GM12878 (cell line): ENCODE measurements around the gene TEX28. TPM values are rescaled to one million over a fixed set of nuclear protein-coding genes. Genes with fewer than 3 reads are reported as not detected.

Experiments
- ATAC-seq: fragments of 200-7000 bp; cut with Tn5 transposase; 3 replicates; pipeline ENCODE4 v1.9.1; 2020; ENCODE audit warnings: mild to moderate bottlenecking, moderate library complexity
- BruUV-seq: library from RNA; stranded (reverse); fragments of 400-500 nt; replicated peaks from 2 replicates; lab custom pipeline; 2021; lab: Mats Ljungman, UMichigan
- CTCF ChIA-PET: fragments of 300-600 bp; sonication (Branson Sonifier 250); formaldehyde crosslinking; extraction: SDS; loops from one replicate; lab custom pipeline; 2021; ENCODE audit warnings: inconsistent platforms; lab: Yijun Ruan, JAX
- POLR2A ChIA-PET: fragments of 350-600 bp; formaldehyde crosslinking; extraction: SDS; loops from one replicate; lab custom pipeline; 2021; ENCODE audit warnings: inconsistent platforms; lab: Charles Lee
- RAD21 ChIA-PET: fragments of 300-600 bp; sonication (Branson Sonifier 250); formaldehyde crosslinking; loops from one replicate; lab custom pipeline; 2023; ENCODE audit warnings: antibody characterized with exemption; ENCODE audit not compliant: unreplicated experiment; lab: Charles Lee
- SMC1A ChIA-PET: fragments of 300-600 bp; sonication (Branson Sonifier 250); formaldehyde crosslinking; loops from one replicate; lab custom pipeline; 2023; ENCODE audit not compliant: unreplicated experiment, uncharacterized antibody; lab: Charles Lee
- DNase-seq: peaks from one replicate; pipeline ENCODE4 v3.0.0-alpha.2; 2011; ENCODE audit warnings: low read depth, low spot score
- FAIRE-seq: peaks from 3 replicates; lab custom pipeline; 2011; peaks lifted over from hg19 to GRCh38; lab: Jason Lieb, UNC
- H2AFZ ChIP-seq: 2 replicates; pipeline ENCODE4 v1.6.0; 2011; ENCODE audit warnings: low read depth, low read length, control low read depth; ENCODE audit not compliant: control insufficient read depth
- H3K27ac ChIP-seq: 2 replicates; pipeline ENCODE4 v1.5.1; 2011; ENCODE audit warnings: control low read depth; ENCODE audit not compliant: control insufficient read depth, insufficient read depth
- H3K27me3 ChIP-seq, 2 experiments: replicated peaks in 1 of 2; 2 replicates each; pipeline versions ENCODE4 v1.6.0 to v1.6.1; 2011; ENCODE audit warnings: low read length in 1 of 2; ENCODE audit not compliant: control insufficient read depth in 2 of 2, insufficient read depth in 2 of 2
- H3K36me3 ChIP-seq, 2 experiments: 2 replicates each; pipeline ENCODE4 v1.5.1; 2011; ENCODE audit warnings: low read length in 1 of 2; ENCODE audit not compliant: control insufficient read depth in 2 of 2, insufficient read depth in 2 of 2
- H3K4me1 ChIP-seq: 2 replicates; pipeline ENCODE4 v1.6.1; 2011; ENCODE audit warnings: mild to moderate bottlenecking, low read length, moderate library complexity, mixed read lengths; ENCODE audit not compliant: control insufficient read depth, insufficient read depth
- H3K4me2 ChIP-seq: 2 replicates; pipeline ENCODE4 v1.6.0; 2011; ENCODE audit warnings: control low read depth; ENCODE audit not compliant: control insufficient read depth, insufficient read depth
- H3K4me3 ChIP-seq: fragments of 200-600 bp; sonication (generic); 2 replicates; pipeline ENCODE4 v1.5.1; 2016
- H3K79me2 ChIP-seq: 2 replicates; pipeline ENCODE4 v1.6.0; 2011; ENCODE audit warnings: low read length; ENCODE audit not compliant: control insufficient read depth, insufficient read depth
- H3K9ac ChIP-seq: 2 replicates; pipeline ENCODE4 v1.8.0; 2011; ENCODE audit warnings: low read length, control low read depth, mixed read lengths; ENCODE audit not compliant: control insufficient read depth, insufficient read depth
- H3K9me3 ChIP-seq: replicated peaks from 3 replicates; pipeline ENCODE4 v1.5.1; 2011; ENCODE audit warnings: mild to moderate bottlenecking, low read length; ENCODE audit not compliant: control insufficient read depth, insufficient read depth
- H4K20me1 ChIP-seq: 2 replicates; pipeline ENCODE4 v1.6.0; 2011; ENCODE audit not compliant: control insufficient read depth, insufficient read depth
- BACH1 ChIP-seq: fragments of 450-650 bp; IDR thresholded peaks from 2 replicates; pipeline ENCODE4 v1.6.1; 2017; ENCODE audit warnings: mild to moderate bottlenecking, borderline replicate concordance
- ETV6 ChIP-seq, 2 experiments: fragments of 450-650 bp in 1 of 2; IDR thresholded peaks in 1 of 2; conservative IDR thresholded peaks in 1 of 2; 2 replicates each; pipeline ENCODE4 v1.6.1; 2014; ENCODE audit warnings: antibody characterized with exemption in 1 of 2, borderline replicate concordance in 1 of 2, low read depth in 1 of 2, mild to moderate bottlenecking in 1 of 2, moderate library complexity in 1 of 2
- FOXM1 ChIP-seq: IDR thresholded peaks from 2 replicates; pipeline ENCODE4 v1.6.1; 2012; ENCODE audit warnings: low read depth, mild to moderate bottlenecking, inconsistent platforms, low read length, moderate library complexity
- NBN ChIP-seq: fragments of 450-650 bp; IDR thresholded peaks from 2 replicates; pipeline ENCODE4 v1.6.1; 2016
- NFIC ChIP-seq: IDR thresholded peaks from 2 replicates; pipeline ENCODE4 v1.6.1; 2012; ENCODE audit warnings: low read depth, mild to moderate bottlenecking, inconsistent platforms, low read length, moderate library complexity
- NFYA ChIP-seq: IDR thresholded peaks from 2 replicates; pipeline ENCODE4 v1.6.1; 2011; ENCODE audit warnings: low read depth, mild to moderate bottlenecking, low read length, improper control_type of control experiment, borderline replicate concordance
- NR2C1 ChIP-seq: fragments of 450-650 bp; IDR thresholded peaks from 2 replicates; pipeline ENCODE4 v1.6.1; 2017; ENCODE audit warnings: antibody characterized with exemption, mild to moderate bottlenecking, moderate library complexity
- PAX8 ChIP-seq: fragments of 450-650 bp; IDR thresholded peaks from 2 replicates; pipeline ENCODE4 v1.6.1; 2017; ENCODE audit warnings: mild to moderate bottlenecking, moderate library complexity
- POLR2AphosphoS5 ChIP-seq: IDR thresholded peaks from 2 replicates; pipeline ENCODE4 v1.6.1; 2011; ENCODE audit warnings: mild to moderate bottlenecking, low read length, inconsistent platforms
- RB1 ChIP-seq: fragments of 450-650 bp; formaldehyde crosslinking; IDR thresholded peaks from 2 replicates; pipeline ENCODE4 v1.6.1; 2017; ENCODE audit warnings: mild to moderate bottlenecking, borderline replicate concordance
- TBL1XR1 ChIP-seq: IDR thresholded peaks from 2 replicates; pipeline ENCODE4 v1.6.1; 2012; ENCODE audit warnings: low read depth, low read length, improper control_type of control experiment
- WRNIP1 ChIP-seq: IDR thresholded peaks from 2 replicates; pipeline ENCODE4 v1.6.1; 2011; ENCODE audit warnings: low read depth, low read length, improper control_type of control experiment, borderline replicate concordance
- ZNF622 ChIP-seq: fragments of 450-650 bp; IDR thresholded peaks from 2 replicates; pipeline ENCODE4 v1.6.1; 2017; ENCODE audit warnings: mild to moderate bottlenecking, inconsistent platforms
- WGBS: methylation state at CpG from one replicate; pipeline ENCODE4 v1.1.6; 2016; ENCODE audit warnings: low lambda C conversion rate; ENCODE audit not compliant: insufficient replicate concordance, insufficient coverage; ENCODE audit errors: missing lambda C conversion rate; 5-methylcytosine and 5-hydroxymethylcytosine counted together
- in situ Hi-C: fragments of 300-500 bp; cut with MboI; formaldehyde crosslinking; loops from 9 replicates; pipeline ENCODE4 v1.14.3; 2018; ENCODE audit warnings: mixed read lengths
- intact Hi-C: fragments of 100-400 bp; cut with micrococcal nuclease; formaldehyde crosslinking; loops from one replicate; pipeline ENCODE4 v1.14.2; 2022; ENCODE audit not compliant: unreplicated experiment
- polyA plus RNA-seq, 11 experiments: library from polyadenylated mRNA; depleted of rRNA in 4 of 11; unstranded in 6 of 11; stranded (reverse) in 5 of 11; fragments of >200 nt; fragmentation: Nextera tagmentation in 4 of 11; fragmentation: Illumina TruSeq in 1 of 11; extraction: Ambion mirVana in 4 of 11; extraction: Trizol in 1 of 11; gene quantifications; 1 replicate in 1 of 11; 2 replicates in 10 of 11; pipeline versions ENCODE4 v1.2.1 to v1.2.3, GENCODE V29; 2011 to 2016; ENCODE audit warnings: inconsistent platforms in 2 of 11, missing spikeins in 2 of 11, low read depth in 1 of 11
- total RNA-seq, 4 experiments: library from RNA; depleted of rRNA in 3 of 4; stranded (reverse); fragments of >200 nt in 3 of 4; fragmentation: Illumina TruSeq in 1 of 4; extraction: Trizol in 1 of 4; gene quantifications; 2 replicates each; pipeline versions ENCODE4 v1.2.1 to v1.2.3, GENCODE V29; 2013 to 2021
- TF ChIP-seq, protein P1 (sequence below): fragments of 450-650 bp; IDR thresholded peaks from 2 replicates; pipeline ENCODE4 v1.6.1; 2017; ENCODE audit warnings: mild to moderate bottlenecking
- TF ChIP-seq, protein P2 (sequence below): fragments of 450-650 bp; IDR thresholded peaks from 2 replicates; pipeline ENCODE4 v1.6.1; 2017; ENCODE audit warnings: antibody characterized with exemption, mild to moderate bottlenecking, moderate library complexity

Gene TEX28
- total and polyA plus RNA-seq, 10 of the 15 experiments (the other 5 are each of a cell fraction or from before 2014, with no cell fraction given) = not detected

DNA sequence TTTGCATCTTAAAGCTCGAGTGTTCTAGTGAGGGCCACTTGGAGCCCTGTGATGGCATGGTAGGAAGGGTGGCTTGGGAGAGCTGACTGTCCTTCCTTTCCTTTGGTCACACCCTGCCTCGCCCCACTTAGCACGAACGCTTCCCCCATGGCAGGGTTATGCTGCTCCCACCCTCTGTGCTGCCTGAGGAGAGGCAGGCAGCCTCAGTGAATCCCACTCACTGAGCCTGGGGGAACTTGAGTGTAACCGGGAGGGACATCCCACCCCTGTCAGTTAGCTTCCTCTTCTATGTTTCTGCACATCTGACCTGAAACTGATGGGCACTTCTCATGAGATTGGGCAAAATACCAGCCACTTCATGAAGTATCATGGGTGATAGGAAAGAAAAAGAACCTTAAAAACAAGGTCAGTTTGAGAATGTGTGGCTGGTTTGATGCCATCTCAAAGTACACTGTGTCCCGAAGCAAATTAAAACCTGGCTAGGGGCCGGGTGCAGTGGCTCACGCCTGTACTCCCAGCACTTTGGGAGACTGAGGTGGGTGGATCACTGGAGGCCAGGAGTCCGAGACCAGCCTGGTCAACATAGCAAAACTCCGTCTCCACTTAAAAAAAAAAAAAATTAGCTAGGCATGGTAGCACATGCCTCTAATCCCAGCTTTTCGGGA lies 10.7 kb upstream of the TEX28 start:
- in situ Hi-C loops = loop anchor here (25.0 kb wide), 1 partner anchor 168 kb away; the partner anchor contains the start of gene OPN1LW
- FAIRE-seq (no peak), ATAC-seq (no peak), DNase-seq (no peak)
- Histone ChIP-seq H3K4me2 (no peak overlapping the region), H3K4me3 (no peak overlapping the region), H4K20me1 (no peaks in the 10 kb centered on the region), H3K36me3 (no peaks in the 10 kb centered on the region), H3K27ac (no peak overlapping the region), H3K4me1 (no peaks in the 10 kb centered on the region), H2AFZ (no peak overlapping the region), H3K9me3 (no peaks in the 10 kb centered on the region; the same call in 2 of the 3 replicates), H3K27me3 (no peaks in the 10 kb centered on the region), H3K79me2 (no peaks in the 10 kb centered on the region), H3K9ac (no peak overlapping the region)
- intact Hi-C loops = no loop called here
- ChIA-PET POLR2A (no interaction called here), RAD21 (no interaction called here), SMC1A (no interaction called here), CTCF (interaction anchor here (0.9 to 1.1 kb wide), 2 partner anchors 11 to 20 kb away, joined by 3 read pairs; partner anchors contain the start of gene TEX28)
- 38% methylated on average over 11 of the region's 11 CpGs for WGBS
- no peak for TF ChIP-seq FOXM1
- no peak for TF ChIP-seq WRNIP1
- TF ChIP-seq BACH1 = no peak
- no peak for TF ChIP-seq NR2C1
- TF ChIP-seq ZNF622 = no peak
- no peak for TF ChIP-seq PAX8
- no peak for TF ChIP-seq NBN
- TF ChIP-seq, protein P1, sequence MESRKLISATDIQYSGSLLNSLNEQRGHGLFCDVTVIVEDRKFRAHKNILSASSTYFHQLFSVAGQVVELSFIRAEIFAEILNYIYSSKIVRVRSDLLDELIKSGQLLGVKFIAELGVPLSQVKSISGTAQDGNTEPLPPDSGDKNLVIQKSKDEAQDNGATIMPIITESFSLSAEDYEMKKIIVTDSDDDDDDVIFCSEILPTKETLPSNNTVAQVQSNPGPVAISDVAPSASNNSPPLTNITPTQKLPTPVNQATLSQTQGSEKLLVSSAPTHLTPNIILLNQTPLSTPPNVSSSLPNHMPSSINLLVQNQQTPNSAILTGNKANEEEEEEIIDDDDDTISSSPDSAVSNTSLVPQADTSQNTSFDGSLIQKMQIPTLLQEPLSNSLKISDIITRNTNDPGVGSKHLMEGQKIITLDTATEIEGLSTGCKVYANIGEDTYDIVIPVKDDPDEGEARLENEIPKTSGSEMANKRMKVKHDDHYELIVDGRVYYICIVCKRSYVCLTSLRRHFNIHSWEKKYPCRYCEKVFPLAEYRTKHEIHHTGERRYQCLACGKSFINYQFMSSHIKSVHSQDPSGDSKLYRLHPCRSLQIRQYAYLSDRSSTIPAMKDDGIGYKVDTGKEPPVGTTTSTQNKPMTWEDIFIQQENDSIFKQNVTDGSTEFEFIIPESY = no peak
- TF ChIP-seq RB1 = no peak
- no peak for TF ChIP-seq ETV6 (conservative IDR thresholded peaks at IDR 0.05 in 1 of 2, IDR thresholded peaks at IDR 0.05 in 1 of 2; ENCODE audit: borderline replicate concordance in 1 of 2, low read depth in 1 of 2)
- TF ChIP-seq TBL1XR1 = no peak
- TF ChIP-seq, protein P2, sequence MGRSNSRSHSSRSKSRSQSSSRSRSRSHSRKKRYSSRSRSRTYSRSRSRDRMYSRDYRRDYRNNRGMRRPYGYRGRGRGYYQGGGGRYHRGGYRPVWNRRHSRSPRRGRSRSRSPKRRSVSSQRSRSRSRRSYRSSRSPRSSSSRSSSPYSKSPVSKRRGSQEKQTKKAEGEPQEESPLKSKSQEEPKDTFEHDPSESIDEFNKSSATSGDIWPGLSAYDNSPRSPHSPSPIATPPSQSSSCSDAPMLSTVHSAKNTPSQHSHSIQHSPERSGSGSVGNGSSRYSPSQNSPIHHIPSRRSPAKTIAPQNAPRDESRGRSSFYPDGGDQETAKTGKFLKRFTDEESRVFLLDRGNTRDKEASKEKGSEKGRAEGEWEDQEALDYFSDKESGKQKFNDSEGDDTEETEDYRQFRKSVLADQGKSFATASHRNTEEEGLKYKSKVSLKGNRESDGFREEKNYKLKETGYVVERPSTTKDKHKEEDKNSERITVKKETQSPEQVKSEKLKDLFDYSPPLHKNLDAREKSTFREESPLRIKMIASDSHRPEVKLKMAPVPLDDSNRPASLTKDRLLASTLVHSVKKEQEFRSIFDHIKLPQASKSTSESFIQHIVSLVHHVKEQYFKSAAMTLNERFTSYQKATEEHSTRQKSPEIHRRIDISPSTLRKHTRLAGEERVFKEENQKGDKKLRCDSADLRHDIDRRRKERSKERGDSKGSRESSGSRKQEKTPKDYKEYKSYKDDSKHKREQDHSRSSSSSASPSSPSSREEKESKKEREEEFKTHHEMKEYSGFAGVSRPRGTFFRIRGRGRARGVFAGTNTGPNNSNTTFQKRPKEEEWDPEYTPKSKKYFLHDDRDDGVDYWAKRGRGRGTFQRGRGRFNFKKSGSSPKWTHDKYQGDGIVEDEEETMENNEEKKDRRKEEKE = no peak
- TF ChIP-seq NFIC = no peak
- no peak for TF ChIP-seq NFYA
- TF ChIP-seq POLR2AphosphoS5 = no peak
- BruUV-seq = no TSS peak
